Thoracic aorta (tissue), 2 donors: Measurements from ENCODE around the gene SRI. TPM values are rescaled to one million over a fixed set of nuclear protein-coding genes. Genes with fewer than 3 reads are reported as not detected.
"Not testable (repeated sequence)": the region's sequence is repeated elsewhere in the genome, so short reads cannot be mapped to it uniquely, and the experiment has no call there.

Experiments used
- ATAC-seq: fragments of 150-250 bp; one replicate; pipeline ENCODE4 v1.8.0; 2017; ENCODE audit warnings: low read depth; ENCODE audit not compliant: insufficient number of reproducible peaks, low FRiP score
- DNase-seq: peaks from one replicate; pipeline ENCODE4 v3.0.0-alpha.2; 2020; ENCODE audit warnings: low spot score
- H3K27ac ChIP-seq, 2 donors: fragments of 200-600 bp; sonication (generic); 1 replicate in 1 of 2; 2 replicates in 1 of 2; pipeline ENCODE4 v1.5.1; 2016; ENCODE audit warnings: mild to moderate bottlenecking in 2 of 2, moderate library complexity in 2 of 2
- H3K27me3 ChIP-seq: fragments of 200-600 bp; sonication (generic); replicated peaks from 2 replicates; pipeline ENCODE4 v1.6.0; 2016; ENCODE audit warnings: mild to moderate bottlenecking; ENCODE audit not compliant: insufficient read depth
- H3K36me3 ChIP-seq: fragments of 200-600 bp; sonication (generic); one replicate; pipeline ENCODE4 v1.5.1; 2016
- H3K4me1 ChIP-seq, 2 donors: fragments of 200-600 bp; sonication (generic); 1 replicate in 1 of 2; 2 replicates in 1 of 2; pipeline versions ENCODE4 v1.5.1 to v1.6.0; 2016; ENCODE audit warnings: low read depth in 2 of 2, mild to moderate bottlenecking in 1 of 2; ENCODE audit not compliant: control insufficient read depth in 1 of 2
- H3K4me3 ChIP-seq: fragments of 200-600 bp; sonication (generic); 2 replicates; pipeline ENCODE4 v1.5.1; 2016; ENCODE audit warnings: mild to moderate bottlenecking
- H3K9me3 ChIP-seq: fragments of 200-600 bp; sonication (generic); 2 replicates; pipeline ENCODE4 v1.5.1; 2016
- CTCF ChIP-seq: fragments of 200-600 bp; sonication (generic); IDR thresholded peaks from one replicate; pipeline ENCODE4 v1.5.1; 2019; ENCODE audit warnings: antibody characterized with exemption
- total RNA-seq, 2 donors: library from RNA; depleted of rRNA; stranded (reverse); fragments of >200 nt; gene quantifications; one replicate each; pipeline versions ENCODE4 v1.1.0 to v1.2.3, GENCODE V29; 2016

The SRI gene
- total RNA-seq, 2 donors from 2014 or later: 70.7 to 85.2 TPM

DNA sequence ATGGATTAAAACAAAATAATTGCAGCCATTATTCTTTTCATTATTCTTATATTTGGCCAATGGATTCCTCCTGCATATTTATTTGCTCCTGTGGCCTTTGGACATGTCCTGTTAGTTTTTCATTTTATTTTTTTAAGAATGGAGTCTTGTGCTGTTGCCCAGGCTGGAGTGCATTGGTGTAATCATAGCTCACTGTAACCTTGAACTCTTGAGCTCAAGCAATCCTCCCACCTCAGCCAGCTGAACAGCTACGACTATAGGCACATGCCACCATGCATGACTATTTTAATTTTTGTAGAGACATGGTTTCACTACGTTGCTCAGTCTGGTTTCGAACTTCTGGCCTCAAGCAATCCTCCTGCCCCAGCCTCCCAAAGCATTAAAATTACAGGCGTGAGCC is 42.7 kb upstream of the SRI start:
- no peaks in the 10 kb centered on the region for H3K9me3 ChIP-seq
- DNase-seq (no peak), ATAC-seq (no peak)
- H3K27ac ChIP-seq: no peak overlapping the region
- no peak for TF ChIP-seq CTCF
- no peaks in the 10 kb centered on the region for H3K27me3 ChIP-seq
- no peaks in the 10 kb centered on the region for H3K36me3 ChIP-seq
- no peak overlapping the region for H3K4me3 ChIP-seq
- no peaks in the 10 kb centered on the region for H3K4me1 ChIP-seq

DNA sequence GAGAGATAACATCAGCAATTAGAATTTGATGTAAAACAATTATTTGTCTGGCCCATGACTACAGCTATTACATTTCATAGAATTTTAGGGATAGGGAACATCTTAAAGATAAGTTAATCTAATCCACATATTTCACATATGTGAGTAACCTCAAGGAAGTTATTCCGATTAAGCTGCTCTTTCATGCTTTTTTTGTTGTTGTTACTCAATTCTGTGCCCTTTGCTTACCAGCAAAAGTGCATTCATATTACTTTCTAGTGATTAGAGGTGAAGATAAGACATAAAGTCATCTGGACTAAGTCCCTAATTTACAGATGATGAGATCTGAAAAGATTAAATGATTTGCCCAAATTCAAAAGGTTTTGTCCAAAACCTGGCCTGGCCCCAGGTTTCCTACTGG is 40.9 kb upstream of the SRI start:
- no peak overlapping the region for H3K4me3 ChIP-seq
- no peak for ATAC-seq
- TF ChIP-seq CTCF: no peak

DNA sequence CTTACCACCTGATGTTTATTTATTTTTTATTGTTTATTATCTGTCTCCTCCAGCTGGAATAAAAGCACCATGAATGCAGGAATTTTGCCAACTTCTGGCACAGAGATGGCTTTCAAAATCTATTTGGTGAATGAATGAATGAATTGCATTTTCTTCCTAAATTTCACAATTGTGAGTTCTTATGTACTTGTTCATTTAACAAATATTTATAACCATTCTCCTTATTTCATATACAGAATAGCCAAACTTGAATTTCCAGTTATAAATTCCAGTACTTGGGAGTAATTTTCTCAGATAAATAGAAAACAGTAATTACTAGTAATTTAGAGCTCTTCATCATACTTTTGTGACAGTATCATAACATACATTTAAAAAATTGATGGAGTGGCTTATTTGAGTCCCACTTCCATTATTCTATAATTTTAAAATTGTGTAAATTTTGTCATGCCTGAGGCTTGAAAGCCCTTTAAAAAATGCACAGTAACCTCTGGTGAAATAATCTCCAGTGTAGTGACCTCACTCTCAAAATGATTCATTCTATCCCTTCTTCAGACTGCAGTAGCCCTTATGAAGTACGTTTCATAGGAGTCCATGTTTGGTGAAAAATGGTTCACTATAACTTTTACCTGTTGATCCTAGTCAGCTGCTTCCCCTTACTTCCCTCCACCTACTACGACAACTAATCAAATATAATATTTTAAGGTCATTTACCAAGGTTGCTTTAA is 40.0 kb upstream of the SRI start:
- H3K4me1 ChIP-seq: no peaks in the 10 kb centered on the region
- no peak overlapping the region for H3K4me3 ChIP-seq
- no peaks in the 10 kb centered on the region for H3K9me3 ChIP-seq
- no peak for DNase-seq
- TF ChIP-seq CTCF: no peak
- no peaks in the 10 kb centered on the region for H3K36me3 ChIP-seq
- no peak overlapping the region for H3K27ac ChIP-seq
- no peak for ATAC-seq
- H3K27me3 ChIP-seq: no peaks in the 10 kb centered on the region

More for the DNA sequence above, 40.9 kb upstream of the SRI start:
- no peaks in the 10 kb centered on the region for H3K9me3 ChIP-seq
- no peaks in the 10 kb centered on the region for H3K4me1 ChIP-seq
- no peaks in the 10 kb centered on the region for H3K27me3 ChIP-seq
- no peak overlapping the region for H3K27ac ChIP-seq
- H3K36me3 ChIP-seq: no peaks in the 10 kb centered on the region
- no peak for DNase-seq

DNA sequence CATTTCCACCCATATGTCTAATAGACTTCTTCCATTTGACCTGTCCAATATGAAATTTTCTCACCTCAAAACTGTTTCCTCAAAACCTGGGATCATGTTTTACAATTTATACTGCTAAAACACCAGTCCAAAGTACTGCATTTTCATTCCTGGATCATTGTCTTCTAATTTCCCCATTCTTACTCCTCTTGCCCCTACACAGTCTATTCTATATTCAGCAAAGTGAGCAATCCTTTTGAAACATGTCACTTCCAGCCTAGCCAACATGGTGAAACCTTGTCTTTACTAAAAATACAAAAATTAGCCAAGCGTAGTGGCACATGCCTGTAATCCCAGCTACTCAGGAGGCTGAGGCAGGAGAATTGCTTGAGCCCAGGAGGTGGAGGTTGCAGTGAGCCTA is 38.5 kb upstream of the SRI start:
- not testable (repeated sequence) for ATAC-seq, H3K4me3 ChIP-seq, H3K4me1 ChIP-seq, H3K27ac ChIP-seq, H3K27me3 ChIP-seq, H3K36me3 ChIP-seq, DNase-seq
- peaks cover 13% of the 10 kb centered on the region for H3K9me3 ChIP-seq

DNA sequence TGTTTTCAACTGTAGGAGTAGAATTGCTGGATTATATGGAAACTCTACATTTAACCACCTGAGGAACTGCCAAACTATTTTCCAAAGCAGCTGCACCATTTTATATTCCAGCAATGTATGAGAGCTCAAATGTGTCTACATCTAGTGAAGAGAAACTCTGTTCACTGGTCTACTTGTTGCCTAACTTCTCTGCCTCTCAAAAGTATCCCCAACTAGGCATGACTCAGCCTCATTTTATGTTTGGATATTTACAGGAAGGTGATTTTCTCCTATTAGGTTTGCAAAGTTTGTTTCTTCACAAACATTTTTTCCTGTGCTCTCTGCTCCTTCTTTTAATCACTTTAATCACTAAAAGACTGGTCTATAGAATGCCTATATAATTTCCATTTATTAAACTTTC is 37.1 kb upstream of the SRI start:
- H3K27ac ChIP-seq: no peak overlapping the region

More for the DNA sequence above, 37.1 kb upstream of the SRI start:
- DNase-seq (no peak), ATAC-seq (no peak)
- TF ChIP-seq CTCF: no peak
- Histone ChIP-seq H3K4me3 (no peak overlapping the region), H3K27me3 (no peaks in the 10 kb centered on the region), H3K36me3 (no peaks in the 10 kb centered on the region), H3K9me3 (peaks cover 18% of the 10 kb centered on the region), H3K4me1 (no peaks in the 10 kb centered on the region)
